Neural crest cell (in vitro differentiated cells): ENCODE data around the gene ABHD8. TPM values are rescaled to one million over a fixed set of nuclear protein-coding genes. Genes with fewer than 3 reads are reported as not detected.

ENCODE experiments used
- DNase-seq: peaks from one replicate; pipeline ENCODE4 v3.0.0; 2021; ENCODE audit warnings: low read depth, mixed read lengths, low spot score
- H3K27ac Mint-ChIP-seq: one replicate; pipeline ENCODE4 v1.8.0; 2021; ENCODE audit warnings: mild to moderate bottlenecking, mixed read lengths; ENCODE audit not compliant: unreplicated experiment
- H3K27me3 Mint-ChIP-seq: 2 replicates; pipeline ENCODE4 v1.8.0; 2021; ENCODE audit warnings: low read depth, mild to moderate bottlenecking, mixed read lengths
- H3K36me3 Mint-ChIP-seq: 2 replicates; pipeline ENCODE4 v1.8.0; 2021; ENCODE audit warnings: low read depth, mild to moderate bottlenecking, mixed read lengths
- H3K4me1 Mint-ChIP-seq: 2 replicates; pipeline ENCODE4 v1.8.0; 2021; ENCODE audit warnings: mixed read lengths
- H3K4me3 Mint-ChIP-seq: one replicate; pipeline ENCODE4 v1.8.0; 2021; ENCODE audit warnings: mild to moderate bottlenecking, mixed read lengths
- H3K9me3 Mint-ChIP-seq: 2 replicates; pipeline ENCODE4 v1.8.0; 2021; ENCODE audit warnings: mixed read lengths
- total RNA-seq: library from RNA; stranded (reverse); gene quantifications from 2 replicates; pipeline ENCODE4 v1.2.1, GENCODE V29; 2021
- TF ChIP-seq, protein P1 (sequence below): fragments of 200-600 bp; sonication (generic); conservative IDR thresholded peaks from 2 replicates; pipeline ENCODE4 v1.5.0; 2021; ENCODE audit warnings: antibody characterized with exemption, mild to moderate bottlenecking

The ABHD8 gene
- total RNA-seq, 1 donor from 2014 or later: 8.5 TPM

DNA sequence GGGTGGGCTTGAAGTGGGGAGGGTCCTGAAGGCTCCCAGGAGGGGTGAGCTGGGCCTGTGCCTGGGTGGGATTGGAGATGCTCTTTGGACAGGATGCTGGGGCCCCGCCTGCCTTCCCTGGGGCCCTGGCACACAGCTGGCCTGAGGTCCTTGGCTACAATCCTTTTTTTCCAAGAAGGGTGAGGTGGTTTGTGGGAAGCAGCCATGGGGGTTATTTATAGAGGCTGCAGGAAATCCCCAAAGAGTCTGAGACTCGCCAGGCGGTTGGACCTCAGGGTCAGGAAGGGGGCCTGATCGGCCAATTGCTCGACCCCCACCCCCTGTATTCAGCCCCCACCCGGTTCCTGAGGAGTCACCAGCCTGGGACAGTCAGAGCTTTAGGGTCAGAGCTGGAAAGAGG is 44.1 kb upstream of the ABHD8 start:
- no peak for DNase-seq
- no peaks in the 10 kb centered on the region for H3K36me3 Mint-ChIP-seq
- TF ChIP-seq, protein P1, sequence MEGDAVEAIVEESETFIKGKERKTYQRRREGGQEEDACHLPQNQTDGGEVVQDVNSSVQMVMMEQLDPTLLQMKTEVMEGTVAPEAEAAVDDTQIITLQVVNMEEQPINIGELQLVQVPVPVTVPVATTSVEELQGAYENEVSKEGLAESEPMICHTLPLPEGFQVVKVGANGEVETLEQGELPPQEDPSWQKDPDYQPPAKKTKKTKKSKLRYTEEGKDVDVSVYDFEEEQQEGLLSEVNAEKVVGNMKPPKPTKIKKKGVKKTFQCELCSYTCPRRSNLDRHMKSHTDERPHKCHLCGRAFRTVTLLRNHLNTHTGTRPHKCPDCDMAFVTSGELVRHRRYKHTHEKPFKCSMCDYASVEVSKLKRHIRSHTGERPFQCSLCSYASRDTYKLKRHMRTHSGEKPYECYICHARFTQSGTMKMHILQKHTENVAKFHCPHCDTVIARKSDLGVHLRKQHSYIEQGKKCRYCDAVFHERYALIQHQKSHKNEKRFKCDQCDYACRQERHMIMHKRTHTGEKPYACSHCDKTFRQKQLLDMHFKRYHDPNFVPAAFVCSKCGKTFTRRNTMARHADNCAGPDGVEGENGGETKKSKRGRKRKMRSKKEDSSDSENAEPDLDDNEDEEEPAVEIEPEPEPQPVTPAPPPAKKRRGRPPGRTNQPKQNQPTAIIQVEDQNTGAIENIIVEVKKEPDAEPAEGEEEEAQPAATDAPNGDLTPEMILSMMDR: no peak
- peaks cover 20% of the 10 kb centered on the region for H3K4me1 Mint-ChIP-seq
- no peaks in the 10 kb centered on the region for H3K27me3 Mint-ChIP-seq
- no peaks in the 10 kb centered on the region for H3K9me3 Mint-ChIP-seq
- no peak overlapping the region for H3K27ac Mint-ChIP-seq
- H3K4me3 Mint-ChIP-seq: no peak overlapping the region

DNA sequence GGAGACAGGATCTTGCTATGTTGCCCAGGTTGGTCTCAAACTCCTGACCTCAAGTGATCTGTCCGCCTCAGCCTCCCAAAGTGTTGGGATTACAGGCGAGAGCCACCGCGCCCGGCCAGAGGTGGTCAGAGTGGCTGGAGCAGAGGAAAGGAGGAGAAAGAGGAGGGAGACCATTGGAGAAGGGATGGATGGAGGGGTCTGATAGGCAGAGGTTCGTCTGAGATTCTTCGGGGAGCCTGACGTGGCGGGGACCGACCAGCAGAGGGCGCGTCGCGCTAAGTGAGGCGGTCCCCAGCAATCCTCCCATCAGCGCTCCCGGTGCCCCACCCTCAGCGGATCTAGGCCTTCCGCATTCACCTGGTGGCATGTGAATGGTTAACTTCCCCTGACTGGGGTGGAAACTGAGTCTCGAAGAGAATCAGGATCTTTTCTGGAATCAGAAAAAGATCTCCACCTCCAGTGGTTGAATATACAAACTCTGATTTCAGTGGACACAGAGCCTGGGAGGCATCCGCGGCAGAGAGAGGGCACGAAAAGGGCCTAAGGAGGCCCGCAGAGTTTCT is 43.0 kb upstream of the ABHD8 start:
- TF ChIP-seq, protein P1: peak; percentile 97
- DNase-seq: peak; percentile 90
- Mint-ChIP-seq H3K36me3 (no peaks in the 10 kb centered on the region), H3K4me1 (peaks cover 20% of the 10 kb centered on the region), H3K27ac (no peak overlapping the region), H3K4me3 (peak overlapping the region; percentile 69), H3K9me3 (no peaks in the 10 kb centered on the region), H3K27me3 (no peaks in the 10 kb centered on the region)

DNA sequence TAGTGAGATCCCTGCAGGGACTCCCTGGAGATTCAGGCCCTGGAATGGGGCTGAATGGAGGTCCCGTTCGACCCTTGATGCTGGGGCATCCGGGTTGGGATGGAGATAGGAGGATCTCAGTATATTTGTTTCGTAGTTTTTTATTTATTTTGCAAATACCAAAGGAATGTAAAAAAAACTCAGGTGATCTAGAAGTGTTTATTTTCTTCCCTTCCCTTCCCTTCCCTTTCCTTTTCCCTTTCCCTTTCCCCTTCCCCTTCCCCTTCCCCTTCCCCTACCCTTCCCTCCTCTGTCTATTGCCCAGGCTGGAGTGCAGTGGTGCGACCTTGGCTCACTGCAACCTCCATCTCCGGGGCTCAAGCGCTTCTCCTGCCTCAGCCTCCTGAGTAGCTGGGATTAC is 38.6 kb upstream of the ABHD8 start:
- no peaks in the 10 kb centered on the region for H3K27me3 Mint-ChIP-seq
- H3K9me3 Mint-ChIP-seq: no peaks in the 10 kb centered on the region
- peaks cover 11% of the 10 kb centered on the region for H3K4me1 Mint-ChIP-seq
- H3K4me3 Mint-ChIP-seq: peak overlapping the region; percentile 44
- H3K36me3 Mint-ChIP-seq: no peaks in the 10 kb centered on the region
- H3K27ac Mint-ChIP-seq: no peak overlapping the region
- TF ChIP-seq, protein P1: no peak
- no peak for DNase-seq

- Mint-ChIP-seq H3K4me1 (peaks cover 10% of the 10 kb centered on the region), H3K4me3 (peak overlapping the region; percentile 44), H3K9me3 (no peaks in the 10 kb centered on the region), H3K36me3 (no peaks in the 10 kb centered on the region), H3K27me3 (no peaks in the 10 kb centered on the region), H3K27ac (no peak overlapping the region)
- TF ChIP-seq, protein P1: no peak
- no peak for DNase-seq
Observed at GRCh38 chr19:17341386-17341785, 38.2 kb upstream of the ABHD8 start.

GRCh38 chr19:17340871-17341357 is 37.7 kb upstream of the ABHD8 start:
- no peak overlapping the region for H3K27ac Mint-ChIP-seq
- H3K36me3 Mint-ChIP-seq: no peaks in the 10 kb centered on the region
- no peak overlapping the region for H3K4me3 Mint-ChIP-seq
- H3K27me3 Mint-ChIP-seq: no peaks in the 10 kb centered on the region
- TF ChIP-seq, protein P1: no peak
- H3K9me3 Mint-ChIP-seq: no peaks in the 10 kb centered on the region
- H3K4me1 Mint-ChIP-seq: peaks cover 6% of the 10 kb centered on the region
- DNase-seq: no peak
